ENCODE data around the gene PLCB4. TPM values are rescaled to one million over a fixed set of nuclear protein-coding genes. Genes with fewer than 3 reads are reported as not detected.

Gene PLCB4
- total RNA-seq, 2 donors from 2014 or later: not detected

DNA sequence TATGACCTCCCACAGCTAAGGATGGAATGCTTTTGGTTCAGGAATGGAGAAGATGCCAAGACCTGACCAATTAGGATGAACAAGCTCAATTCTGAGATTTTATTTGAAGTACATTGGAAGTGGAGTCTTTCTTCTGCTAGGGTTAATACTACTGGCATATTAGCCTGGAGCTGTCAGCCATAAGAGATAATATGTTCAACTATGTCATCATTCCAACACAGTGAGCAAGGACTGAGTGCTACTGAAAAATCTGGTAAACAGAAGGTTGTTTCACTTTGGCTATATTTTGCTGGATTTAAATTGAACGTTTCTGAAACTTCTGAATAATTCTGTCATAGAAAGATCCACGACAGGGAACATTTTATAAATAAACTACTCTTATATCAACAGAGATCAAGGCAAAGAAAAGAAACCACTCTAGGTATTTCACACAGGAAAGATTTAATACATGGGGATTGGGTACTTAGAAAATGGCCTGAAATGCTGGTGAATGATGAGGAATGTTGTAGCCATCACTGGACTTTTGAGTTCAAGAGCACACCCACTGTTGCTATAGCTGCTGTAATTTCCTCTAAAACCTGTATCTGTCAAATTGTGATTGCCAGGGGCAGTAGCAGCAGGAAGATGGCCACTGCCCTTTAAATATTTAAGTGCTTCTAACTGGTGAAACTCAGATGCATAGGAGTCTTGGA lies 200.5 kb downstream of the PLCB4 start:
- ATAC-seq (replicated peaks in 1 of 2) (no peak), DNase-seq (no peak)
- Mint-ChIP-seq H3K9me3 (no peaks in the 10 kb centered on the region), H3K27ac (no peak overlapping the region), H3K27me3 (ENCODE audit: low read depth) (no peaks in the 10 kb centered on the region), H3K4me3 (no peak overlapping the region), H3K4me1 (ENCODE audit: low read depth) (no peaks in the 10 kb centered on the region), H3K36me3 (ENCODE audit: insufficient read depth in 2 of 2) (no peaks in the 10 kb centered on the region)

DNA sequence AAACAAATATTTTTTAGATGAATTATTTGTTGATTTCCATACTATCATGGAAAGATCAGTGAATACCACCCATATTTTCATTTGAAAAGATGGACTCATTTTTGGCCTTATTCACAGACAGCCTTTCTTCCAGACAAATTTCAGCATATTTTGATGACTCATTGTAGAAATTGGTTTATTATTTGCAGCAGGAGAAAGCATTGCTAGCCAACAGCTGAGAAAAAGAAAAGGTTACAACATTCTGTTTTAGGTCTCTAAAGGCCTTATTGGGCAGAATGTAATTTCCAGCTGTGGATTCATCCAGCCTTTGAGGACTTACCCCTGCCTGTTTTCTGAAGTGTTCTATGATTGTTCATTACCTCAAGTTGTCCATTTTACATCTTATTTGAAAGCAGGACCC lies 201.9 kb downstream of the PLCB4 start:
- Mint-ChIP-seq H3K27me3 (ENCODE audit: low read depth) (no peaks in the 10 kb centered on the region), H3K9me3 (no peaks in the 10 kb centered on the region), H3K4me3 (no peak overlapping the region), H3K36me3 (ENCODE audit: insufficient read depth in 2 of 2) (no peaks in the 10 kb centered on the region), H3K4me1 (ENCODE audit: low read depth) (no peaks in the 10 kb centered on the region), H3K27ac (no peak overlapping the region)
- DNase-seq (no peak), ATAC-seq (replicated peaks in 1 of 2) (no peak)

- H3K9me3 Mint-ChIP-seq: peaks cover 0 to 4% of the 10 kb centered on the region in 2 donors
- DNase-seq (no peak), ATAC-seq (replicated peaks in 1 of 2) (no peak)
- no peaks in the 10 kb centered on the region for H3K27me3 Mint-ChIP-seq (ENCODE audit: low read depth)
- no peaks in the 10 kb centered on the region for H3K4me1 Mint-ChIP-seq (ENCODE audit: low read depth)
- no peak overlapping the region for H3K4me3 Mint-ChIP-seq
- peaks cover 0 to 1% of the 10 kb centered on the region in 2 donors for H3K36me3 Mint-ChIP-seq (ENCODE audit: insufficient read depth in 2 of 2)
- no peak overlapping the region for H3K27ac Mint-ChIP-seq
Observed at GRCh38 chr20:9276966-9277468, 208.1 kb downstream of the PLCB4 start.

- Mint-ChIP-seq H3K9me3 (peaks cover 4 to 5% of the 10 kb centered on the region in 2 donors), H3K4me1 (ENCODE audit: low read depth) (no peaks in the 10 kb centered on the region), H3K27me3 (ENCODE audit: low read depth) (no peaks in the 10 kb centered on the region), H3K36me3 (ENCODE audit: insufficient read depth in 2 of 2) (peaks cover 0 to 1% of the 10 kb centered on the region in 2 donors), H3K4me3 (no peak overlapping the region), H3K27ac (no peak overlapping the region)
- DNase-seq (no peak), ATAC-seq (replicated peaks in 1 of 2) (no peak)
Observed at GRCh38 chr20:9279918-9280401, 211.1 kb downstream of the PLCB4 start.

DNA sequence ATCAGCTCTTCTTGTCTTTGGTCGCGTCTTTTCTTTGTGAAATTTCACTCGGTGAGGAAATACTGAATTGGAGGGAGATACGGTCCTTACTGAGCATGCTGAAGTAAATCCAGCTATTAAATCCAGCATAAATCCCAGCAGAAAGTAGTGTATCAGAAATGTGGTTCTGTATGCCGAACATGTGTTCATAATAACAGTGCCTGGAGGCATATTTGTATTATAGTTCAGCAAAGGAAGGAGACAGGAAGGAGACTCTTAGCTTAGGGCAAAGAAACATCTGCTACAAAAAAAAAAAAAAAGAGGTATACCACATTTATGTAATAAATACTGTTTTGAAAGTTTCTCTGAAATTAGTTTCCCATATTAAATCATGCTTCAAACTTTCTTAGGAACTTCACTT lies 211.8 kb downstream of the PLCB4 start:
- Mint-ChIP-seq H3K27ac (no peak overlapping the region), H3K4me1 (ENCODE audit: low read depth) (no peaks in the 10 kb centered on the region), H3K9me3 (peaks cover 4 to 5% of the 10 kb centered on the region in 2 donors), H3K27me3 (ENCODE audit: low read depth) (no peaks in the 10 kb centered on the region), H3K36me3 (ENCODE audit: insufficient read depth in 2 of 2) (peaks cover 0 to 1% of the 10 kb centered on the region in 2 donors), H3K4me3 (no peak overlapping the region)
- ATAC-seq (replicated peaks in 1 of 2) (no peak), DNase-seq (no peak)

DNA sequence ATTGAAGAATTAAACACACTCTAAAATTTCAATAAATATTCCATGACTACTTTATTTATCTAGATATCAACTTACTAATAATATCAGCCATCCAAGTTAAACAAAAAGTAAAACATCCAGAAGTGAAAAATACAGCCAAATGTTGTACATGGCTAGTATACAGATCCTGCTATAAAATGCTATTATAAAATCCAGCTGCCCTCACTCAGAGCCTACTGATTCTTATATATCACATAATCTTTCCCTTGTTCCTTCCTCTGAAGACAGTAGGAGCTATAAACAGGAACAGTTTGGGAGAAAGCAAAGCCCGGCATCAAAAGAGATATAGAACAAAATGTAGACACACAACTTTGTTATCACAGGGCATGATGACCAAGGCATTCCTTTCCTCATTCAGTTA lies 212.9 kb downstream of the PLCB4 start:
- Mint-ChIP-seq H3K4me1 (ENCODE audit: low read depth) (no peaks in the 10 kb centered on the region), H3K4me3 (no peak overlapping the region), H3K9me3 (peaks cover 4 to 5% of the 10 kb centered on the region in 2 donors), H3K36me3 (ENCODE audit: insufficient read depth in 2 of 2) (peaks cover 0 to 1% of the 10 kb centered on the region in 2 donors), H3K27ac (no peak overlapping the region), H3K27me3 (ENCODE audit: low read depth) (no peaks in the 10 kb centered on the region)
- DNase-seq (no peak), ATAC-seq (replicated peaks in 1 of 2) (no peak)

DNA sequence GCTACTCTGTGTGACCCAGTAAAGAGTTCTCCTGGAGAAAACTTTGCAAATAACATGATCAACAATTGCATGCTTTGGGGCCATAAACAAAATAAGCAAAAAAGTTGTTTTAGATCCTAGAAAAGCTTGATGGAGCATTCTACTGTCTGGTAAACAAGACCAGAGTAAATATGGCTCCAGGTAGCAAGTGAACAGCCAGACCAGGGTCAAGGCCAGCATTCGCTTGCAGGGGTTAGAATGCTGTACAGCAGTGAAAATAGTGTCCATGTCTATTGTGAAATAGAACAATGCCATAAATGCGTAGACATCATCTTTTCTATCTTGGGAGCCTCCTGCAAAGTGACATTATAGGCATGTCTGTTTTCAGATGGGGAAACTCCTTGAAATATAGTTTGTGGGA lies 216.7 kb downstream of the PLCB4 start:
- Mint-ChIP-seq H3K4me1 (ENCODE audit: low read depth) (no peaks in the 10 kb centered on the region), H3K9me3 (peaks cover 2 to 7% of the 10 kb centered on the region in 2 donors), H3K27ac (no peak overlapping the region), H3K36me3 (ENCODE audit: insufficient read depth in 2 of 2) (no peaks in the 10 kb centered on the region), H3K4me3 (no peak overlapping the region), H3K27me3 (ENCODE audit: low read depth) (no peaks in the 10 kb centered on the region)
- DNase-seq (no peak), ATAC-seq (replicated peaks in 1 of 2) (no peak)

DNA sequence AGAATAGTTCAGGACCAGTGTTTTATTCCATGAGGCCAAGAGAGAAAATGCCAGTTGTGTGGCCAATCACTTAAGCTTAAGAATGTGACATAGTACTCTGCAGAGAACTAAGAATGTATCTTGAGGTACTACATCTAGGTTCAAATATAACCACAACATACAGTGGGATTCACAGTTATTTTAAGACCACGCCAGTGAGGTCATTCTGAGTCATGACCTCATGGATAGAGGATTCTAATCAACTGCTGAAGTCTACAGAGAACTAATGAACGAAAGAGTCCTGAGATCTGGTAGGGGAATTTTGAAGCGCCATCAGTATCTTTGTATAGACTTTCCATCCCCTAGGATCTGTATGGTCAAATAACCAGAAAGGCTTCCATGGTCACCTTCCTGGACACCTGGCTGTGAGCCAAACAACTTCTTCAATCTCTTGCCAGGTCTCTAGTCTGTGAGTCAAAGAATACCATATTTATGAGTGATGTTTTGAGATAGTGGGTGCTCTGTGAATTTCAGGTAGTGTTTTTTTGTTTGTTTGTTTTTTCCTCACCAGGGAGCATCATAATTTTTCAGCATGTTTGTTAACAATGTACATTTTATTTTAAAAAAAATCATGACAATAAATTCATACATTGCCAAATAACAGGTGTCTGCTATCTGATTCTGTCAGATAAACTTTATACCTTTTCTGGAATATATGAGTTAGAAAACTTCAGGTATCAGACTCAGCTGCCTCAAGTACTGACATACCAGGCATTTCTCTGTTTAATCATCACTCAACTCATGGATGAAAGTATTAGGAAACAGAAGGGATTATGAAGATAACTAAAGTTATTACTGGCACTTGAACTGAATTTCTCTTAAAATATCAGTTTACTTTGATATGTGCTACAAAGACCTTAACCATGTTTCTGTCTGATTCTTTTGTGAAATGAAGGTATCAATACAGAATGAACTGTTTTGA lies 217.9 kb downstream of the PLCB4 start:
- Mint-ChIP-seq H3K27me3 (ENCODE audit: low read depth) (no peaks in the 10 kb centered on the region), H3K9me3 (peaks cover 2 to 7% of the 10 kb centered on the region in 2 donors), H3K27ac (no peak overlapping the region), H3K4me3 (no peak overlapping the region), H3K36me3 (ENCODE audit: insufficient read depth in 2 of 2) (no peaks in the 10 kb centered on the region), H3K4me1 (ENCODE audit: low read depth) (no peaks in the 10 kb centered on the region)
- DNase-seq (no peak), ATAC-seq (replicated peaks in 1 of 2) (no peak)

- no peak for ATAC-seq (replicated peaks in 1 of 2)
- no peak for DNase-seq
- Mint-ChIP-seq H3K4me3 (no peak overlapping the region), H3K9me3 (peaks cover 2 to 7% of the 10 kb centered on the region in 2 donors), H3K27ac (no peak overlapping the region), H3K4me1 (ENCODE audit: low read depth) (no peaks in the 10 kb centered on the region), H3K27me3 (ENCODE audit: low read depth) (no peaks in the 10 kb centered on the region), H3K36me3 (ENCODE audit: insufficient read depth in 2 of 2) (no peaks in the 10 kb centered on the region)
Observed at GRCh38 chr20:9287826-9288225, 218.9 kb downstream of the PLCB4 start.

- Mint-ChIP-seq H3K4me3 (no peak overlapping the region), H3K27ac (no peak overlapping the region), H3K9me3 (peaks cover 2% of the 10 kb centered on the region in 2 donors), H3K36me3 (ENCODE audit: insufficient read depth in 2 of 2) (no peaks in the 10 kb centered on the region), H3K4me1 (ENCODE audit: low read depth) (no peaks in the 10 kb centered on the region), H3K27me3 (ENCODE audit: low read depth) (no peaks in the 10 kb centered on the region)
- ATAC-seq (replicated peaks in 1 of 2) (no peak), DNase-seq (no peak)
Observed at GRCh38 chr20:9290331-9290730, 221.4 kb downstream of the PLCB4 start.

GRCh38 chr20:9293145-9293544 lies 224.3 kb downstream of the PLCB4 start:
- Mint-ChIP-seq H3K4me1 (ENCODE audit: low read depth) (no peaks in the 10 kb centered on the region), H3K9me3 (peaks cover 2% of the 10 kb centered on the region in 2 donors), H3K36me3 (ENCODE audit: insufficient read depth in 2 of 2) (no peaks in the 10 kb centered on the region), H3K27me3 (ENCODE audit: low read depth) (no peaks in the 10 kb centered on the region), H3K4me3 (no peak overlapping the region), H3K27ac (no peak overlapping the region)
- DNase-seq: no peak
- ATAC-seq (replicated peaks in 1 of 2): no peak

DNA sequence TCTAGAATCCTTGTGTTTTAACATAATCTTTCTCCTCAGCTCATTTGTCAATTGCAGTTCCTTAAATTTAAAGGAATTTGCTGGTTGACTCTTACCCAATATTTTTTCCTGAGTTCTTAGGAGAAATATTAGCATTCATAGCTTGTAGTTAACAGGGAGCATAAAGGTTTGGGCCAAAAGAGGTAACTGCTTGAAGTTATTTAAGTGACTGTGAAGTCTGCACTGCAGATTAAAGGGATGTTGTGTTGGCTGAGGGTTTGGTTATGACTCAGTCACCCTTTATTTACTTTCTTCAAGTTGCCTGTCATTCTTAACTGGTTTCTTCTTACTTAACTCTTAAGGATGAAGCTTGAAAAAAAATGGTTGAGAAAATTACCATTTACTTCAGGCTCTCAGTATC lies 225.2 kb downstream of the PLCB4 start:
- no peak for DNase-seq
- H3K9me3 Mint-ChIP-seq: no peaks in the 10 kb centered on the region
- H3K4me3 Mint-ChIP-seq: no peak overlapping the region
- H3K27ac Mint-ChIP-seq: no peak overlapping the region
- H3K36me3 Mint-ChIP-seq (ENCODE audit: insufficient read depth in 2 of 2): no peaks in the 10 kb centered on the region
- no peak for ATAC-seq (replicated peaks in 1 of 2)
- no peaks in the 10 kb centered on the region for H3K27me3 Mint-ChIP-seq (ENCODE audit: low read depth)
- H3K4me1 Mint-ChIP-seq (ENCODE audit: low read depth): no peaks in the 10 kb centered on the region

- ATAC-seq (replicated peaks in 1 of 2) (no peak), DNase-seq (no peak)
- no peaks in the 10 kb centered on the region for H3K36me3 Mint-ChIP-seq (ENCODE audit: insufficient read depth in 2 of 2)
- H3K27me3 Mint-ChIP-seq (ENCODE audit: low read depth): no peaks in the 10 kb centered on the region
- H3K27ac Mint-ChIP-seq: no peak overlapping the region
- H3K4me1 Mint-ChIP-seq (ENCODE audit: low read depth): no peaks in the 10 kb centered on the region
- H3K4me3 Mint-ChIP-seq: no peak overlapping the region
- H3K9me3 Mint-ChIP-seq: peaks cover 0 to 3% of the 10 kb centered on the region in 2 donors
Observed at GRCh38 chr20:9298906-9299305, 230.0 kb downstream of the PLCB4 start.

Data from activated T-cell treated with anti-CD3 and anti-CD28 coated beads, Interleukin-2, amount 50 U/mL, for 72 hours (primary cell).